ENCODE data around the gene NRN1L.

The NRN1L gene

GRCh38 chr16:67893743-67894399, 9.2 kb downstream of the NRN1L start:
- TF ChIP-seq CTCF (IDR thresholded peaks at IDR 0.05; ENCODE audit: low read depth, low read length): no peak
- H3K4me3 ChIP-seq (ENCODE audit: low read depth, low read length): peak overlapping the region; percentile 94

- no peak overlapping the region for H3K4me3 ChIP-seq (ENCODE audit: low read depth, low read length)
- no peak for TF ChIP-seq CTCF (IDR thresholded peaks at IDR 0.05; ENCODE audit: low read depth, low read length)
These were observed 12.5 kb downstream of the NRN1L start for GRCh38 chr16:67897231-67897630.

- TF ChIP-seq CTCF (IDR thresholded peaks at IDR 0.05; ENCODE audit: low read depth, low read length): no peak
- H3K4me3 ChIP-seq (ENCODE audit: low read depth, low read length): no peak overlapping the region
These were observed 17.0 kb downstream of the NRN1L start for GRCh38 chr16:67901734-67902133.

GRCh38 chr16:67902831-67903230, 18.1 kb downstream of the NRN1L start:
- H3K4me3 ChIP-seq (ENCODE audit: low read depth, low read length): no peak overlapping the region
- TF ChIP-seq CTCF (IDR thresholded peaks at IDR 0.05; ENCODE audit: low read depth, low read length): no peak

- H3K4me3 ChIP-seq (ENCODE audit: low read depth, low read length): no peak overlapping the region
- no peak for TF ChIP-seq CTCF (IDR thresholded peaks at IDR 0.05; ENCODE audit: low read depth, low read length)
These were observed 22.9 kb downstream of the NRN1L start for GRCh38 chr16:67907397-67908180.

- TF ChIP-seq CTCF (IDR thresholded peaks at IDR 0.05; ENCODE audit: low read depth, low read length): no peak
- no peak overlapping the region for H3K4me3 ChIP-seq (ENCODE audit: low read depth, low read length)
These were observed 24.5 kb downstream of the NRN1L start for GRCh38 chr16:67909056-67909742.

GRCh38 chr16:67910158-67910557, 25.5 kb downstream of the NRN1L start:
- no peak for TF ChIP-seq CTCF (IDR thresholded peaks at IDR 0.05; ENCODE audit: low read depth, low read length)

More at GRCh38 chr16:67910158-67910557, 25.5 kb downstream of the NRN1L start:
- H3K4me3 ChIP-seq (ENCODE audit: low read depth, low read length): no peak overlapping the region
